GM12865 (cell line): ENCODE measurements around the gene ARFGAP1.
"Not testable (repeated sequence)": the region's sequence is repeated elsewhere in the genome, so short reads cannot be mapped to it uniquely, and the experiment has no call there.

Source experiments
- DNase-seq: peaks from one replicate; pipeline ENCODE4 v3.0.0; 2010; ENCODE audit warnings: low read depth
- H3K4me3 ChIP-seq: 2 replicates; pipeline ENCODE4 v1.5.1; 2011; ENCODE audit warnings: mild to moderate bottlenecking, low read depth, low read length, control low read depth
- TF ChIP-seq, protein P1 (sequence below): IDR thresholded peaks from 2 replicates; pipeline ENCODE4 v1.5.1; 2011; ENCODE audit warnings: low read length, control low read depth, low read depth, inconsistent platforms; ENCODE audit not compliant: insufficient read depth; ENCODE audit errors: missing control alignments

The ARFGAP1 gene

GRCh38 chr20:63303095-63303666 lies 30.6 kb downstream of the ARFGAP1 start:
- TF ChIP-seq, protein P1, sequence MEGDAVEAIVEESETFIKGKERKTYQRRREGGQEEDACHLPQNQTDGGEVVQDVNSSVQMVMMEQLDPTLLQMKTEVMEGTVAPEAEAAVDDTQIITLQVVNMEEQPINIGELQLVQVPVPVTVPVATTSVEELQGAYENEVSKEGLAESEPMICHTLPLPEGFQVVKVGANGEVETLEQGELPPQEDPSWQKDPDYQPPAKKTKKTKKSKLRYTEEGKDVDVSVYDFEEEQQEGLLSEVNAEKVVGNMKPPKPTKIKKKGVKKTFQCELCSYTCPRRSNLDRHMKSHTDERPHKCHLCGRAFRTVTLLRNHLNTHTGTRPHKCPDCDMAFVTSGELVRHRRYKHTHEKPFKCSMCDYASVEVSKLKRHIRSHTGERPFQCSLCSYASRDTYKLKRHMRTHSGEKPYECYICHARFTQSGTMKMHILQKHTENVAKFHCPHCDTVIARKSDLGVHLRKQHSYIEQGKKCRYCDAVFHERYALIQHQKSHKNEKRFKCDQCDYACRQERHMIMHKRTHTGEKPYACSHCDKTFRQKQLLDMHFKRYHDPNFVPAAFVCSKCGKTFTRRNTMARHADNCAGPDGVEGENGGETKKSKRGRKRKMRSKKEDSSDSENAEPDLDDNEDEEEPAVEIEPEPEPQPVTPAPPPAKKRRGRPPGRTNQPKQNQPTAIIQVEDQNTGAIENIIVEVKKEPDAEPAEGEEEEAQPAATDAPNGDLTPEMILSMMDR = no peak
- H3K4me3 ChIP-seq = no peak overlapping the region
- no peak for DNase-seq

GRCh38 chr20:63305393-63305792 lies 32.8 kb downstream of the ARFGAP1 start:
- TF ChIP-seq, protein P1 = no peak
- no peak for DNase-seq
- no peak overlapping the region for H3K4me3 ChIP-seq

DNA sequence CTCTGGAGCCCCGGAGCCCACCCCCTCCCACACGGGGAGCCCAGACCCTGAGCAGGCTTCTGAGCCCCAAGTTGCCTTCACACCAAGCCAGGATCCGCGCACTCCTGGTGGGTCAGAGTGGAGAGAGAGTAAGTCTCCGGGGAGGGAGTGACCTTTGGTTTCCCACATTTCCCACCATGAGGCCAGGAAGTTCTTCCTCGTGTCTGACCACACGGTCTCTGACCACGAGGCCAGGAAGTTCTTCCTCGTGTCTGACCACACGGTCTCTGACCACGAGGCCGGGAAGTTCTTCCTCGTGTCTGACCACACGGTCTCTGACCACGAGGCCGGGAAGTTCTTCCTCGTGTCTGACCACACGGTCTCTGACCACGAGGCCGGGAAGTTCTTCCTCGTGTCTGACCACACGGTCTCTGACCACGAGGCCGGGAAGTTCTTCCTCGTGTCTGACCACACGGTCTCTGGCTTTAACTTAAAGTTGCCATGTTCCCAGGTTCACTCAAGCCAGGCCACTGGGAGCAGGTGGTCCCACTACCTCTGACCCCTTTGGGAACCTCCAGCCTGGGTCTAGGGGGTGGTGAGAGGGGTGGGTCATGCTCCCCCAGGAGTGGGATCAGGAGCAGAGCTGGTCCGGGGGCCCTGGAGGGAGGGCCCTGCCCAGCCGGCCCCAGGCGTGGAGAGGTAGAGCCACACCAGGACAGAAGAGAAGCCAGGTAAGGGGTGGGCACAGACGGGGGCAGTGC lies 33.5 kb downstream of the ARFGAP1 start:
- H3K4me3 ChIP-seq, DNase-seq: not testable (repeated sequence)

GRCh38 chr20:63306673-63307537 lies 34.3 kb downstream of the ARFGAP1 start:
- DNase-seq = no peak
- H3K4me3 ChIP-seq = no peak overlapping the region
- TF ChIP-seq, protein P1 = no peak

DNA sequence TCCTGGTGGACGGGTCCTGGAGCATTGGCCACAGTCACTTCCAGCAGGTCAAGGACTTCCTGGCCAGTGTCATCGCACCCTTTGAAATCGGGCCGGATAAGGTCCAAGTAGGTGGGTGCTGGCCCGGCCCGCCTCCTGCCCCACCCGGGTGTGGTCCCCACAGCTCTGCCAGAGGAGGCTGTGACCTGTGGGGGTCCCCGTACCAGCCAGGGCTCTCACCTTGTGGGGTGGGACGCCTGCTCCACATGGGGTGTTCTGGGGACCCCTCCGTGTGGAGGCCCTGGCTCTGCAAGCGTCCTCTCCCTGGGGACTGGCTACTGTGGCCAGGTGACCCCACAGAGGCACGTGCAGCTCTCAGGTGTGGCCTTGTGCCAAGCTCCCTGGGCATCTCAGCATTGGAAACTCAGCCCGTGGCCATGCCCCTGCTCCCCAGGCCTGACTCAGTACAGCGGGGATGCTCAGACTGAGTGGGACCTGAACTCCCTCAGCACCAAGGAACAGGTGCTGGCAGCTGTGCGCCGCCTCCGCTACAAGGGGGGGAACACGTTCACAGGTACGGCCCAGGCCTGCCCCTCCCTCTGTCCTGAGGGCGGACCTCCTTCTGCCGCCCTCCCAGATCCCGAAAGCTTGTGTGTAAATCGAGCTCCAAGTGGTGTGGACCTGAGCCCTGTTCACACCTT lies 35.1 kb downstream of the ARFGAP1 start:
- H3K4me3 ChIP-seq = no peak overlapping the region
- DNase-seq = no peak
- TF ChIP-seq, protein P1 = no peak

- no peak overlapping the region for H3K4me3 ChIP-seq
- no peak for DNase-seq
- TF ChIP-seq, protein P1 = no peak
Measured at GRCh38 chr20:63308218-63308911, 35.8 kb downstream of the ARFGAP1 start.
